ENCODE measurements around the gene SLC16A4.

GRCh38 chr1:110361856-110362255, 29.0 kb downstream of the SLC16A4 start:
- TF ChIP-seq CTCF (IDR thresholded peaks at IDR 0.05) (no peak), POLR2AphosphoS5 (IDR thresholded peaks at IDR 0.05) (no peak)
